ENCODE measurements around the gene AOPEP.

DNA sequence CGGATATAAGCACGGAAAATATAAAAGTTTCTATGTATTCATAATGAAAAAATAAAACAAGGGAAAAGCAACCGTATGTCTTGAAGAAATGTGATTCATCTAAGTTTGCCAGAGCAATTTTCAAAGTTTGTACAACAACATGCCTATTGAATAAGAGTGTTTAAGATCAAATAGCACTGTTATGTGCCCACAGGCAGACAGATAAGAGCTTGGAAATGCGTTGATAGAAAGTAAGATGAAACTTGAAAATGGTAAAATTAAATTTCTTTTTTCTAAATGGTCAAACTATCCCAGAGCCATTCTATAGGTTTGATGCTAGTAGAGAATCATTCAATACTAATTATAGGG lies 401.7 kb downstream of the AOPEP start:
- TF ChIP-seq, protein P1, sequence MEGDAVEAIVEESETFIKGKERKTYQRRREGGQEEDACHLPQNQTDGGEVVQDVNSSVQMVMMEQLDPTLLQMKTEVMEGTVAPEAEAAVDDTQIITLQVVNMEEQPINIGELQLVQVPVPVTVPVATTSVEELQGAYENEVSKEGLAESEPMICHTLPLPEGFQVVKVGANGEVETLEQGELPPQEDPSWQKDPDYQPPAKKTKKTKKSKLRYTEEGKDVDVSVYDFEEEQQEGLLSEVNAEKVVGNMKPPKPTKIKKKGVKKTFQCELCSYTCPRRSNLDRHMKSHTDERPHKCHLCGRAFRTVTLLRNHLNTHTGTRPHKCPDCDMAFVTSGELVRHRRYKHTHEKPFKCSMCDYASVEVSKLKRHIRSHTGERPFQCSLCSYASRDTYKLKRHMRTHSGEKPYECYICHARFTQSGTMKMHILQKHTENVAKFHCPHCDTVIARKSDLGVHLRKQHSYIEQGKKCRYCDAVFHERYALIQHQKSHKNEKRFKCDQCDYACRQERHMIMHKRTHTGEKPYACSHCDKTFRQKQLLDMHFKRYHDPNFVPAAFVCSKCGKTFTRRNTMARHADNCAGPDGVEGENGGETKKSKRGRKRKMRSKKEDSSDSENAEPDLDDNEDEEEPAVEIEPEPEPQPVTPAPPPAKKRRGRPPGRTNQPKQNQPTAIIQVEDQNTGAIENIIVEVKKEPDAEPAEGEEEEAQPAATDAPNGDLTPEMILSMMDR (IDR thresholded peaks at IDR 0.05), result no peak
- no peak for TF ChIP-seq POLR2A (IDR thresholded peaks at IDR 0.05)

Measured in heart left ventricle (tissue), 13 donors.